Epithelial cell of umbilical artery (primary cell): ENCODE results near the gene MCM7. TPM values are rescaled to one million over a fixed set of nuclear protein-coding genes. Genes with fewer than 3 reads are reported as not detected.

Source experiments
- total RNA-seq: library from RNA; depleted of rRNA; stranded (reverse); fragments of >200 nt; gene quantifications from 2 replicates; pipeline ENCODE4 v1.2.3, GENCODE V29; 2014

MCM7 gene
- 104 and 124 TPM in 2 replicates for total RNA-seq

GRCh38 chr7:100101016-100101862 lies at the start of gene MCM7, which contains the start of gene AP4M1:
TSS of gene MCM7 (minus strand) at chr7:100101397. CDS start at chr7:100101294, 103 bp downstream.
TSS of gene AP4M1 (plus strand) at chr7:100101643. CDS start at chr7:100101715, 72 bp downstream.

GRCh38 chr7:100148559-100149328 lies 47.5 kb upstream of the MCM7 start, which contains the start of gene LAMTOR4:
TSS of gene LAMTOR4 (plus strand) at chr7:100148918. CDS start at chr7:100148973, 55 bp downstream.

GRCh38 chr7:100126931-100127865 lies 26.0 kb upstream of the MCM7 start, which contains the start of gene MBLAC1:
TSS of gene MBLAC1 (plus strand) at chr7:100126967. CDS start at chr7:100127396, 429 bp downstream.

GRCh38 chr7:100119072-100119969 lies 18.1 kb upstream of the MCM7 start, which contains the start of the genes CNPY4 and TAF6:
TSS of gene CNPY4 (plus strand) at chr7:100119634. CDS start at chr7:100119745, 111 bp downstream.
TSS of gene TAF6 (minus strand) at chr7:100119358. CDS start at chr7:100114209, 5,149 bp downstream.

GRCh38 chr7:100088621-100089457 lies 12.4 kb downstream of the MCM7 start, which contains the start of gene COPS6:
TSS of gene COPS6 (plus strand) at chr7:100088969. CDS start at chr7:100088991, 22 bp downstream.

GRCh38 chr7:100081535-100082102 lies 19.6 kb downstream of the MCM7 start, which contains the start of gene ZNF3:
TSS of gene ZNF3 (minus strand) at chr7:100081723. CDS start at chr7:100077357, 4,366 bp downstream.

GRCh38 chr7:100049441-100050291 lies 51.5 kb downstream of the MCM7 start, which contains the start of gene ZSCAN21:
TSS of gene ZSCAN21 (plus strand) at chr7:100049774. CDS start at chr7:100057007, 7,233 bp downstream.

Other genes starting within 250 kb of the MCM7 start
- 0.30 TPM in 1 of 2 replicates, not detected in the other for gene OR2AE1, start 224.4 kb downstream of the MCM7 start, total RNA-seq
- 15.6 and 16.3 TPM in 2 replicates for gene TRIM4, start 181.9 kb downstream of the MCM7 start, total RNA-seq
- gene GJC3, start 171.8 kb downstream of the MCM7 start, total RNA-seq, result 0.30 TPM in 1 of 2 replicates, not detected in the other
- not detected in 2 replicates for gene AZGP1, start 125.4 kb downstream of the MCM7 start, total RNA-seq
- 27.5 and 32.8 TPM in 2 replicates for gene ZKSCAN1, start 85.8 kb downstream of the MCM7 start, total RNA-seq
- gene ZSCAN21, start 51.6 kb downstream of the MCM7 start, total RNA-seq, result 7.1 and 8.4 TPM in 2 replicates
- 26.3 and 26.6 TPM in 2 replicates for gene ZNF3, start 19.7 kb downstream of the MCM7 start, total RNA-seq
- gene COPS6, start 12.4 kb downstream of the MCM7 start, total RNA-seq, result 109 and 112 TPM in 2 replicates
- 25.3 and 38.8 TPM in 2 replicates for gene AP4M1, start 246 bp upstream of the MCM7 start, total RNA-seq
- 31.2 and 32.5 TPM in 2 replicates for gene TAF6, start 18.0 kb upstream of the MCM7 start, total RNA-seq
- 30.5 and 50.3 TPM in 2 replicates for gene CNPY4, start 18.2 kb upstream of the MCM7 start, total RNA-seq
- gene MBLAC1, start 25.6 kb upstream of the MCM7 start, total RNA-seq, result 2.7 and 2.9 TPM in 2 replicates
- gene LAMTOR4, start 47.5 kb upstream of the MCM7 start, total RNA-seq, result 134 and 148 TPM in 2 replicates
- 5.5 and 6.2 TPM in 2 replicates for gene TRAPPC14, start 57.3 kb upstream of the MCM7 start, total RNA-seq
- 0.61 and 0.65 TPM in 2 replicates for gene GAL3ST4, start 67.2 kb upstream of the MCM7 start, total RNA-seq
- gene GPC2, start 76.0 kb upstream of the MCM7 start, total RNA-seq, result 6.8 and 7.0 TPM in 2 replicates
- 0.65 and 1.1 TPM in 2 replicates for gene STAG3, start 76.5 kb upstream of the MCM7 start, total RNA-seq
- gene PVRIG, start 118.6 kb upstream of the MCM7 start, total RNA-seq, result not detected in 2 replicates
- not detected in 2 replicates for gene SPDYE3, start 206.3 kb upstream of the MCM7 start, total RNA-seq